HG02981 (cell line): ENCODE results near the gene SMG7.

ENCODE experiments used
- ATAC-seq: cut with Tn5 transposase; IDR thresholded peaks from one replicate; pipeline ENCODE4 v1.9.1; 2021; ENCODE audit warnings: mild to moderate bottlenecking, moderate library complexity; ENCODE audit not compliant: unreplicated experiment

The SMG7 gene

DNA sequence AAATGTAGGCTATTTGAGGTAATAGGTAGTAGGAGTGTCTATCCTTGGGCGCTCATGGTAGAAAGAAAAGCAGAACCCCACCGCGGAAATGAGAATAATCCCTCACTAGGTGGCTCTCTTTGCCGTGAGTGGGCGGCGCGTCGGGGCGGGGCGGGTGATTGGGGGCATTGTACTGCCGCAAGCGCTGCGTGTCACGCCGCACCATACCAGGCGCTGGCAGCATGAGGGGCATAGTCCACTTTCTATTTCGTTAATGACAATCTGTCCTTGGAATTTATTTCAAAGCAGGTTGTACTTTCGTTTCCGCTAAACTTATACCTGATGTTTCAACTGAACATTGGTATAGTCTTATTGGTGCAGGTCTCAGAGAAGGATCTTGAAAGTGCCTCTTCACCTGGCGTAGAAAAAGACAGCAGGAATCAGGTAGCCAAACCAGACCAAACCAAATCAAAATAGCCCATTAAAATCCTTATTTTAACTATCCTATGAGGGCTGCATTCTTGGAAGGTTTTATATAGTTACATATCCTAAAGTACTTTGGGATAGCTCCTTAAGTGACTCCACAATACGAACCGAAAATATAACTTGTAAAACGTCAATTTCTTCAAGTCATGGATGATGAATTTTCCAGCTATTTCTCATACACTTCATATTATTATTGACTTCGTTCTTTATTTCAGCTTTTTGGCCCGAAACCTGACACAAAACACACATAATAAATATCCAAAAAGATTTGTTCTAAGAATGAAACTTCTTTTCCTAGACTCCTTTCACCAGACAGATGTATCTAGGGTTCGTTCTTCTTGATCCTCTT, 1.9 kb upstream of the SMG7 start:
- peak; percentile 36 for ATAC-seq

DNA sequence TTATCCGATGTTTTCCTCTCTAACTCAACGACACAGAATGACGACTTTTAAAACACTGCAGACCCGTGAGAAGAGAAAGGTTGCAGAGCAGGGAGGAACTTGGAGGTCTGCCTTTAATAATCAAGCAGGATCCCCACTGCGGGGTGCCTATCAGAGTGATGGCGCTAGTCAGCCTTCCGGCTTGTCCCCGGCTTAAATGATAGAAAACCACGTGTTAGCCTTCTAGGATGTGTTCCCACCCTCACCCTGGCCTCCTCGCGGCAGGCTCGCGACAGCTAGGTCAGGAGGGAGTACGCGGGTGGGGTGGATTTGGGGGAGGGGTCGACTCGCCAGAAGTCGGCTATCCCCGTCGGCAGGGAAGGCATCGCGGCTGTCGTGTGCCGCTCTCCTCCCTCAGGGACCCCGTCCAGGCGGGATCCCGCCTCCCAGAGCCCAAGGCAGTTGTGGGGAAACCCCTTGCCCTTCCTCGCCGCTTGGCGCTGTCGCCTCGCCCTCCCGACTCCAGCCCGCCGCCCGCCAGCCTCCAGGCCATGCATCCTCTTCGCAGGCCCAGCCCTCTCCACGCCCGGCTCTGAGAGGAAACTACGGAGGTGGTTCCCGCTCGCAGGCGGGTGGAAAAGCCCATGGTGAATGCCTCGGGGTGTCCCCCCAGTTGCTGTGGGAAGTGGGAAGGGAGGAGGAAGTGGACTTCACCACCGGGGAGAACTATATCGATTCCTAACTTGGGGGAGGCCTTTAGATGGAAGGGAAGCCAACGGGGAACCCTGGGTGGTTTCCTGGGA, 1.1 kb upstream of the SMG7 start:
- ATAC-seq, result peak; percentile 24

DNA sequence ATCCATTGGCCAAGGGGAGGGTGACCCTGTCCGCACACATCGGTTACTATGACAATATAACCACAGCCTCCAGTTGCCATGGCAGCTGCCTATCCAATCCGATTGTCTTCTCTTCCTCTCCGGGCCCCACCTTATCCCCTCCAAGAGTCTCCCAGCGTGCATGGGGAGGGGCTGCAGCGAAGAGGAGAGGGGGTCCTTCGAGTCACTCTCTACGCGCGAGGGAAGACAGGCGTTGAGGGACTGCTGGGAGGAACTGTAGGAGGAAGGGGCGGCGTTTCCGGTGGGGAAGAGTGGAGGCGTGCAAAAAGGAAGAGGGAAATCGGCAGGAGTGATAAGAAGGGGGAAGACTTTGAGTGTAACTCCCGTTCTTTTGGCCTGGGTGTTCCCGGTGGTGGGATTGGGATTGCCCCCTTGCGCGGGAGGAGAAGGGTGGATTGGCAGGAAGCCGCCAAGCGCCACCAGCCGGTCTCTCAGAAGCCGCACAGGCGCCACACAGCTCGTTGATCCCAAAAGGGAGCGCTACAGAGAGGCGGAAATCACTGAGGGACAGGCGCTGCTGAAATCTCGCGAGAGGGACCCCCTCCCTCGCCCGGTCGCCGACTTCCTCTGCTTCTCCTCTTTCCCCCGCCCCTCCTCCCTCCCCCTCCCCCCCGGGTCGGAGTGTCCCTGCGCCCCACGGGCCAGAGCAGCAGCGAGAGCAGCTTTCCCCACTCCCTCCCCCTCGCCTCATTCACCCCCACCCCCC, 384 bp upstream of the SMG7 start:
- ATAC-seq, result peak; percentile 57

DNA sequence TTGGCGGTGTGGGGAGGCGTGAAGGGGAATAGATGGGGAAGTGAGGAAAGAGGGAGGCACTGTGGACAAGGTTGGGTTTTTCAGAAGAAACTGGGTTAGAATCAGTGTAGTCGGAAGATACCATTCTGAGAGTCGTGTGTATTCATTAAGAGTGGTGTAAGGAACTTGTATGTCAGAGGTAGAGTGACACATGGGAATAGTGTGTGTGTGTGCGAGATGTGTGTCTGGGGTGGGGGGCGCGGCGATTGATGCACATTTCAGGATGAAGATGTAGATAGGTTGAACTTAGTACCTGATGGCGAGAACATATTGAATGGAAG, 878 bp downstream of the SMG7 start:
- ATAC-seq, result no peak

DNA sequence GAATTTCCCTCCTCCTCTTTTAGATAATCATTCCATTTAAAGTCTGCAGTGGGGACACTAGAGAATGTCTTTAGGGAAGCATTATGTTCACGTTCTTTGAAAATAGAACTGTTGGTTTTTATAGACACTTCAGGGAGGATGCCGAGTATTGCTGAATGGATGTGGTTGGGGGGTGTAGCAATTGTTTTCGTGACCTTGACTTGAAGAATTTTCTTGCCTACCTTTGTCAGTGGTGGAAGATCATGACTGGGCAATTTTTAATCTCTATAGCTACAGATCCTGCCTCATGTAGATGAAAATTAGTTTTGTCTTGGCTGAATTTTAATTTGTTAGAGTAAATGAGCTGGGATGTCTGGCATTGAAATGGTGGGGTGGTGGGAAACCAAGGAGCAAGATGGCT, 3.8 kb downstream of the SMG7 start:
- ATAC-seq, result no peak

DNA sequence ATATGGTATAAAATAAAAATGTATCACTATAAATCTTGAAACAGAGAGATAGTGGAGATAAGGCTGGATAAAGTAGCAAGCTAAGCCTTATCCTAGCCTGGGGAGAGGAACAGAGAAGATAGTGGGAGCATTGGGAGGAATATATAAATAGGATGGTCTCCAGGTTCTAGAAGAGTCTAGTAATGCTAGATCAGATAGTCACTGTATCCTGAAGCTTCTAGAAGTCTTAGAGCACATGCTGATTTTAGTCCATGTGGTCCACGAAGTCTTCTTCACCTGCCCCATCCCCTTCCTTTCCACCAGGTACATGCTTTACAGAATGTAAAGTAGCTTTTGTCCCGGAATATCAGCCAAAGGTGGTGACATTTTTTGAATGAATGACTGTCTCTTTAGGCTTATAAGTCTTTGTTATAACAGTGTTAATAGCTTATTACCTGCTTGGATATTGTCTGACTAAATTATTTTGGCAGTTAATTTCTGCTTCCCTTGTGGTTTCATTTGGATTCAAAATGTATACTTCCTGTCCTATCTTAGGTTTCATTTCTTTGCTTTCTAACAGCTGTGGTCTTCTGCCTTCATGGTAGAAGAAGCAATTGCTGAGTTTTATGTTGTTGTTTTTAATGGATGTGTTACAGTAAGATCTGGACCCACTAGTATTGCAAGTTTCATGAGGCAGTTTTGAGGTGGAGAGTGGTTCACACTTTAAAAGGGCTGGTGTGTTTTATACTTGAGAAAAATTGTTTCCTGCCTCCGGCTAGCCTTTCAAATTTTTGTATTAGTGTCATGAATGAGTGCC, 5.9 kb downstream of the SMG7 start:
- ATAC-seq, result peak; percentile 62

DNA sequence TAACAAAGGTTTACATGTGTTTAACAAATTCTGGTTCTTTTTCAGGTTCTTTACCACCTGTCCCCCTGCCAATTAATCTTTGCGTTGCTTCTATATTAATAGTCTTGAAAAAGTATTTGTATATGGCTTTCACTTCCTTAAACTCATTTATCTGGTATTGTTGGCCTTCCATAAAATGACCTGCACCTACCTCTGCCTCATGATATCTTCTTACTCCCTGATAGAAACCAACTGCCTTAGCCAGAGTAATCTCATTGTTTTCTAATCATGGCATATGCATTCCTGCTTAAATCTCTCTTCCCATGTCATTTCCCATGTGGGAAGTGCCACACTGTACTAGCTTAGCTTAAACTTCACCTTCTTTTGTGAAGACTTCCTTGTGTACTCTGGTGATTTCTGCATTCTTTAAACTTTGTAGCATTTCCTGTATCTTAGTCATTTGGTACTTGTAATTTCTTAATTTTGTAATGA, 8.7 kb downstream of the SMG7 start:
- peak; percentile 55 for ATAC-seq

DNA sequence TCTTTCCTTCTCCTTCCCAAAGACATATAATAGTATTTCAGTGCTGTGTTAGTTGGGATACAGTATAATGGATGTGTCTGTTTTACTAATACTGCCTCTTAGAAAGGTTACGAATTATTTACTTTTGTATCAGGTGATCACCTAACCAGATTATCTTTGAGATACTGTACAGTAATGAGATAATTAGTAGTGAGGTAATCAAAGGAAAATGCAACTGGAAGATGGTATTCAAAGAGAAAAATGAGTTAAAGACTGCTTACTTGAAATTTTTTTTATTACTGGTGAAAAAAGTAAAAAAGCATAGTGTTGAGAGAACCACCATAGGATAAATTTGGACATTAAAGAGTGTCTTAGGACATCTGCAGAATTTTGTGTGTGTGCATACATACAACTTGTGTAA, 10.9 kb downstream of the SMG7 start:
- no peak for ATAC-seq

DNA sequence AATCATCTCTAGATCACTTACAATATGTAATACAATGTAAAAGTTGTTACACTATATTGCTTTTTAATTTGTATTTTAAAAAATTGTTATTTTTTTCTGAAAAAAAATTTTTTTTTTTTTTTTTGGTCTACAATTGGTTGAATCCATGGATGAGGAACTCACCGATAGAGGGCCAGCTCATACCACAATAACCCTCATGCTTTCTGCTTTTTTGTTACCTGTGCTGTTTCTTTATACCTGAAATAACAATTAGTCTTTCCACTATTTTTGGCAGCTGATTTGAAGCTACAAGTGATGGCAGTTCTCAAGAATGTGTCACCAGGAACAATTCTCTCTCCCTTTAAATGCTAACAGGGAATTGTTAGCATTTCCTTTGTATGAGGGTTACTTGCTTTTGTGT, 12.0 kb downstream of the SMG7 start:
- no peak for ATAC-seq

DNA sequence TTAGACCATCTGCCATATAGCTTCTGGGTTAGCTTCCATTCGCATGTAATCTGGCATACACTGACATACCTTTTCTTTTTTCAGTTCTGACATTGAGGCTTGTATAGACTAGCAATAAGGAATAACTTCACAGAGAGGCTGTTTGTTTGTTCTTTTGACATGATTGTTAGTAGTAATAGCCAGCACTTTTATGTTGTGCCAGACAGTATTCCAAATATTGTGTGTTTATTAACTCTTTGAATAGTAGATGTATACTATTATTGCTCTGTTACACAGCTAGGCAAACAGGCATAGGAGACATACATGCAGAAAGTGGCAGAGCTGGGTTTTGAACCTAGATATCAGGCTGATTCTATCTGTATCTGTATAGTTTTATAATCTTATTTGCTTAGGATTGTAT, 12.6 kb downstream of the SMG7 start:
- ATAC-seq, result no peak

DNA sequence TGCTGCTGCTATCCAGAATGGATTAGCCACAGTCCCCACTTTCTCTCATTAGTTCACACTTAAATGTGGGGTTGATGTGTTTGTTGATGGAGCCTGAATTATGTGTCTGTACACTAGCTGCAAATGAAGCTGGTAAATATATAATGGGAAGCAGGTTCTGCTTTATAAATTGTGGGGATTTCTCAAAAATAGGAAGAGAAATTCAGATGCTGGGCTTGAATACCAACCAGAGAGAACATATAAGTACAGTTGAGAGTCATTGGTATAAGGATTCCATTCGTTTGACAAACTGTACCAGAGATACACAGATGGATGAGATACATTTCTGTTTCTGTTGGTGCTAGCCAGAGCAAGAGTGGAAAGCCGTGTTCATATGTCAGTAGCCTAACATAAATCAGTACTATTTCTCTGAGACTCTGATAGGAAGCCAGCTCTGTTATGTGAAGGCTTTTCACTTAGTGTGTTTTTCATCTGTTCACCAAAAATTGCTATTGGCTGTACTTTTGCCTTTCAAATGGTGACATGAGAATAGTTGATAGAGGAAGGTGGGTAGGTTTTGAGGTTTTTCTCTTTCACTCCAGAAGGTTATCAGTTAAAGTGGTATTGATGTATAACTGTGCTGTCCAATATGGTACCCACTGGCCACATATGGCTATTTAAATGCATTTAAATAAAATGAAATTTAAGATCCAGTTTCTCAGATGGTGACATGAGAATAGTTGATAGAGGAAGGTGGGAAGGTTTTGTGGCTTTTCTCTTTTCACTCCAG, 15.6 kb downstream of the SMG7 start:
- no peak for ATAC-seq

DNA sequence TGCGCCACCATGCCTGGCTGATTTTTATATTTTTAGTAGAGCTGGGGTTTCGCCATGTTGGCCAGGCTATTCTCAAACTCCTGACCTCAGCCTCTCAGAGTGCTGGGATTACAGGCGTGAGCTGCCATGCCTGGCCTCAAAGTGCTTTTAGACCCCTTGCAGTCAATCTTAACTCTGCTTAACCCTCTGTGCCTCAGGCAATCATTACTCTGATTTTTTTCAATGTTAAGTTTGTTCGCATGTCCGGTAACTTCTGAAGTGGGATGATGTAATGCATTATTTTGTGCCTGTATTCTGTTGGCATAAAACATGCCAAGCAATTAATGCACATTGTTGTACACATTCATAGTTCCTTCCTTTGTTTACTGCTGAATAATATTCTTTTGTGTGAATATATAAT, 18.6 kb downstream of the SMG7 start:
- ATAC-seq, result no peak

DNA sequence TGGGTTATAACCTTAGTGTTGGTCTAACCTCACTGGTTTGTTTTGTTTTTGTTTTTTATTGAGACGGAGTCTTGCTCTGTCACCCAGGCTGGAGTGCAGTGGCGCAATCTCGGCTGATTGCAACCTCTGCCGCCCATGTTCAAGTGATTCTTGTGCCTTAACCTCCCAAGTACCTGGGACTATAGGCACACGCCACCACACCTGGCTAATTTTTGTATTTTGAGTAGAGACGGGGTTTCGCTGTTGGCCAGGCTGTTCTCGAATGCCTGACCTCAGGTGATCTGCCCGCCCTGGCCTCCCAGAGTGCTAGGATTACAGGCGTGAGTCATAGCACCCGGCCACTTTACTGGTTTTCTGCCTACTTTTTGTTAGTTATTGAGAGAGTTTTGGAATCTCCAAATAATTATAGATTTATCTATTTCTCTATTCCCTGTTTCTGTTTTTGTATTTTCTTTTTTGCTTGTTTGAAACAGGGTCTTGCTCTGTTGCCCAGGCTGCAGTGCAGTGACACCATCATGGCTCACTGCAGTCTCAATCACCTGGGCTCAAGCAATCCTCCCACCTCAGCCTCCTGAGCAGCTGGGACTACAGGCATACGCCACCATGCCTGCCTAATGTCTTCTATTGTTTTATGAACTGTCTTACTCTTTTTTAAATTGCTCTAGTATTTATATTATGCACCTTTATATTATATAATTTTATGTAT, 21.4 kb downstream of the SMG7 start:
- ATAC-seq, result no peak

DNA sequence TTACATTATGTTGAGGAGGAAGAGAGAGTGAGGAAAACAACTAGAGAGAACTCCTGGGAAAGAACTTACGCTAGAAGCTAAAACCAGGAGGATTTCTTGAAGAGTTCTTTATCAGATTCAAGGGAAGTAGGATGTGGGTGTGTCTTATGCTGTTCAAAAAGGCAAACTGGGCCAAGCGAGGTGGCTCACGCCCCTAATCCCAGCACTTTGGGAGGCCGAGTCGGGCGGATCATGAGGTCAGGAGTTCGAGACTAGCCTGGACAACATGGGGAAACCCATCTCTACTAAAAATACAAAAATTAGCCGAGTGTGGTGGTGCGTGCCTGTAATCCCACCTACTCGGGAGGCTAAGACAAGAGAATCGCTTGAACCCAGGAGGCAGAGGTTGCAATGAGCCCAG, 23.1 kb downstream of the SMG7 start:
- ATAC-seq, result no peak

DNA sequence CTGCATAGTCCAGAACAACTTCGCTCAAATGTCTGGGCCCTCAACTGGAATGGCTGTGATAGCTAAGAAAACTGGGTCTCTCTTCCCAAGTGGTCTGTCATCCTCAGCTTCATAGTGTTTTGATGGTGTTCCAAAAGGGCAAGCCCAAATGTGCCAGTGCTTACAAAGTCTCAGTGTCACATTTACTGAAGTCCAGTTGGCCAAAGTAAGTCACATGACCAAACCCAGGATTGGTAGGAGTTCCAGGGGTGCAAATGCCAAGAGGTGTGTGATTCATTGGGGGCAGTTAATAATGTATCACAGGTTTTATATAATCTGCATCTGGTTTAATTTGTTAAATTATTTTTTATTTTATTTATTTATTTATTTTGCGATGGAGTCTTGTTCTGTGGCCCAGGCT, 24.9 kb downstream of the SMG7 start:
- no peak for ATAC-seq

DNA sequence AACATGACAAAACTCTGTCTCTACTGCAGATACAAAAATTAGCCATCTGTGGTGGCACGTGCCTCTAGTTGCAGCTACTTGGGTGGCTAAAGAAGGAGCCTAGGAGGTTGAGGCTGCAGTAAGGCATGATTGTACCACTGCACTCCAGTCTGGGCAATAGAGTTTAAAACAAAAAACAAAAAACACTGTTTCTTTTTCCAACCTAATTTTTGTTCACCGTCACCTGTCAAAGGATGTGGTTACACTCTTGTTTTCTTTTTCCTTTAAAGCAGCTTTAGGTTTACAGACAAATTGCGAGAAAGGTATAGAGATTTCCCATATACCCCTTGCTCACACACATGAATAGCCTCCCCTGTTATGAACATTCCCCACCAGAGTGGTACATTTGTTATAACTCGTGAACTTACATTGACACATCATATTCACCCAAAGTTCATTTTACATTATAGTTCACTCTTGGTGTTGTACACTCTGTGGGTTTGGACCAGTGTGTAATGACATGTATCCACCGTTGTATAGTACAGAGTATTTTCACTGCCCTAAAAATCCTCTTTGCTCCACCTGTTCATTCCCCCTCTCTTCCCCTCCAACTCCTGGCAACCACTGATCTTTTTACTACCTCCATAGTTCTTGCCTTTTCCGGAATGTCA, 26.2 kb downstream of the SMG7 start:
- ATAC-seq, result no peak

DNA sequence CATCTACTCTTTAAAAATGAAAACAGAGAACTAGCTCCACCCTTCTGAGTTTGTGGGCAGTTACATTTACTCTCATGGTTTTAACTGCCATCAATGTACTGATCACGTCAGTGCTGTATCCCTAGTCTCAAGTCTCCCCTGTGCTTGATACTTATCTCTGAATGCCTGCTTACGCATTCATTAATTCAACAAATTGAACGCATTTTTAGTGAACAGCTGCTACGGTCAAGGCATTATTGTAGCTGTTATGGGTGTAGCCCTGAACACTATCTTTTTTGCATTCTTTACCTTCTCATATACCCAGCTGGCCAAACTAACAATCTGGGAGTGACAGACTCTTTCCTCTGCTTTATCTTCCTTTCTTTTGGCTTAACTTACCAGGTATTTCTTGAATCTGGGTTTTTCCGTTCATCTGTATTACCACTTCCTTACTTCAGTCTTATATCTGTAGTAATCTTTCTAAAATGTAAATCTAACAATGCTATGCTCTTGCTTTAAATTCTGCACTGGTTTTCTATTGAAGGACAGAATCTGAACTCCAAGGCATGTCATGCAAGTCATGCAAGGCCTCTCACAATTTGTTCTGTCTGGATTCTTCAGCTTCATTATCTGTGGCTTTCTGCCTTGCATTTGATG, 33.3 kb downstream of the SMG7 start:
- no peak for ATAC-seq

DNA sequence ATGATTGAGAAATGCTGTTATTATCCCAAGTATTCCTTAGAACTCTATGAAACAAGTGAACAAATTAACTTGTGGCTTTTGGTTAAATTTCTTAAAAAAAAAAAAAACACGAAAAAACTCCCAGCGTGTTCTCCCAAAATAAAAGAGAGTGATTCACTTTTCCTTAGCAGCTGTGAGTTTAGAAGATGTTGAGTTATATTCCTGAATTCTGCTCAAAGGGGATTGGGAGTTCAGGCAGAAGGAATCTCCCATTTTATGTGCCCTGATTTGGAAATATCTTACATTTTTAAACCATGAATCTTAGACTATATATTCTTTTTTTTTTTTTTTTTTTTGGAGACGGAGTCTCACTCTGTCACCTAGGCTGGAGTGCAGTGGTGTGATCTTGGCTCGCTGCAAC, 34.3 kb downstream of the SMG7 start:
- ATAC-seq, result no peak

DNA sequence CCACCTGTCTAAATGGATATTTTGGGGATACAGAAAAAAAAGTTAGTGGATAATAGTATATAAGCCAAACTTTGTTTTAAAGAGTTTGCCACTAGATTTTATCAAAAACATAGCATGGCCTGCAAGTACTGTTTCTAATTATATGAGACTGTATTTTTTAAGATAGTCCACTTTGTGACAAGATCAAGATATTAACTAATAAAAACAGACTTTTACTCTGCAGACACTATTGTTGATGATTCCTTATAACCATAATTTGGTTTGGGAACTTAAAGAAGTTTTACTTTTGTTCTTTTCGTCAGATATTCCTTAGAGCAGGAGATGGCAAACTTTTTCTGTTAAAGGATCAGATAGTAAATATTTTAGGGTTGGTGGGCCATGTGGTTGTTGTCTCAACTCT, 36.4 kb downstream of the SMG7 start:
- ATAC-seq, result no peak
